ENCODE measurements around the gene TRIM22.
"Not testable (repeated sequence)": the region's sequence is repeated elsewhere in the genome, so short reads cannot be mapped to it uniquely, and the experiment has no call there.

Gene TRIM22

GRCh38 chr11:5684646-5685362 is 4.8 kb upstream of the TRIM22 start, which contains the start of gene TRIM5:
TSS of gene TRIM5 (minus strand) at chr11:5685074. CDS start at chr11:5680177, 4,897 bp downstream.
- TF ChIP-seq CTCF (conservative IDR thresholded peaks at IDR 0.05) (peak; percentile 79), ZFX (IDR thresholded peaks at IDR 0.05) (no peak)

DNA sequence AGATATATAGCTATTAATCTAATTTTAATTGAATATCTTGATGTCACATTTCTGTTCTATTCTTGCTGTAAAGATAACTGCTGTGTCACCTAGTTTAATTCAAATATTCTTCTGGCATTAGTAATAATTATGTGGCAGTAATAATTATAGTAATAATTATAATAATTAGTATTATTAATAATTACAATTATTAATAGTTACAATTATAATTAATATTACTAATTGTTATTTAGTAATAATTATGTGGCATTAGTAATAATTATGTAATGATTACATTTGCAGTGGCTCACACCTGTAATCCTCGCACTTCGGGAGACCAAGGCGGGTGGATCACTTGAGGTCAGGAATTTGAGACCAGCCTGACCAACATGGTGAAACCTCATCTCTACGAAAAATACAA is 3.2 kb upstream of the TRIM22 start:
- no peak overlapping the region for H3K27ac ChIP-seq
- TF ChIP-seq CTCF (conservative IDR thresholded peaks at IDR 0.05) (no peak), ZFX (IDR thresholded peaks at IDR 0.05) (no peak)

More at GRCh38 chr11:5684646-5685362, 4.8 kb upstream of the TRIM22 start, which contains the start of gene TRIM5:
- peak within 1 kb of the TSS; percentile 65 for H3K27ac ChIP-seq

DNA sequence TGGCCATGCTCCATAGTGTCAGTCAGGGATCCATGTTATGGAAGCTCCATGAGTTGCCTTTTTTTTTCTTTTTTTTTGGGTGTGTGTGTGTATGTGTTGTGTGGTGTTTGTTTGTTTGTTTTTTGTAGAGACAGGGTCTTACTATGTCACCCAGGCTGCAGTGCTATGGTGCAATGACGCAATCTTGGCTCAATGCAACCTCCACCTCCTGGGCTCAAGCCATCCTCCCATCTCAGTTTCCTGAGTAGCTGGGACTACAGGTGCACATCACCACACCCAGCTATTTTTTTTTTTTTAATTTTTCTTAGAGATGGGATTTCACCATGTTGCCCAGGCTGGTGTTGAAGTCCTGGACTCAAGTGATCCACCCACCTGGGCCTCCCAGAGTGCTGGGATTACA is 1.1 kb upstream of the TRIM22 start:
- H3K27ac ChIP-seq, result no peak overlapping the region
- TF ChIP-seq CTCF (conservative IDR thresholded peaks at IDR 0.05) (no peak), ZFX (IDR thresholded peaks at IDR 0.05) (no peak)

DNA sequence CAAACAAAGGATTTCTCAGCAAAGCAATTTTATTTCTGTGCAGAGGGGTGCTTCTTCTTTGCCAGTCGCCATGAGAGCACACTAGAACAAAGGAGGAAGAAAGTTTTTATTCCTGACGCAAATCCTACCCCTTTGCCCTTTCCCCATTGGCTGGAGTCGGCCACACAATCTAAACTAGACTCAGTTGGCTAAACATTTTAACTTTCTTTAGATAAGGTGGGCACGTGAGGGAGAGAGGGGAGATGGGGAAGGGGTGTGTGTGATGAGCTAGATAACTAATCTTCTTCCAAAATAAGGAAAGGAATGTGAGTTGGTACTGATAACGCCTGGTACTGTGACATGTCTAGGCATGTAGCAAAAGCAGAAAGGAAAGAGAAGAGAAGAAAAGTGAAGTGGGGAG is 626 bp downstream of the TRIM22 start:
- H3K27ac ChIP-seq, result no peak overlapping the region
- TF ChIP-seq CTCF (conservative IDR thresholded peaks at IDR 0.05) (no peak), ZFX (IDR thresholded peaks at IDR 0.05) (no peak)

DNA sequence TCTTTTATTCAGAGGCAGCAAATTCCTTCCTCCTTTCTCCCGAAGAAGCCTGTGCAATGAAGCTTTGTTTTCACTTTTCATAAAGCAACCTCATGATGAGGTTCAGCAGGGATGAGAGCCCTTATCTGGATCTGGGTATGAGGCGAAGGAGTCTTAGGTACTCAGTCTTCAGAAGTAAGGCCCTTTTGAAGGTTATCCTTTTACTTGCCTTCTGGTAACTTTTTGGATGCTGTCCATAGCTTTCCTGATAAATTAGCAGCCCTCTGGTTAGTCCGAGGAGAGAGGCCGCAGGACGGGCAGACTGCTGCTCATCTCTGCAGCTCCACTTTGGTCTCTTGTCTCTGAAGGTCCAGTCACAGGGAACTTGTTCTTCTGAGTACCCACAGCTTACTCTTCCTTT is 1.1 kb downstream of the TRIM22 start:
- H3K27ac ChIP-seq, result no peak overlapping the region
- TF ChIP-seq CTCF (conservative IDR thresholded peaks at IDR 0.05), result no peak
- TF ChIP-seq ZFX (IDR thresholded peaks at IDR 0.05), result no peak

DNA sequence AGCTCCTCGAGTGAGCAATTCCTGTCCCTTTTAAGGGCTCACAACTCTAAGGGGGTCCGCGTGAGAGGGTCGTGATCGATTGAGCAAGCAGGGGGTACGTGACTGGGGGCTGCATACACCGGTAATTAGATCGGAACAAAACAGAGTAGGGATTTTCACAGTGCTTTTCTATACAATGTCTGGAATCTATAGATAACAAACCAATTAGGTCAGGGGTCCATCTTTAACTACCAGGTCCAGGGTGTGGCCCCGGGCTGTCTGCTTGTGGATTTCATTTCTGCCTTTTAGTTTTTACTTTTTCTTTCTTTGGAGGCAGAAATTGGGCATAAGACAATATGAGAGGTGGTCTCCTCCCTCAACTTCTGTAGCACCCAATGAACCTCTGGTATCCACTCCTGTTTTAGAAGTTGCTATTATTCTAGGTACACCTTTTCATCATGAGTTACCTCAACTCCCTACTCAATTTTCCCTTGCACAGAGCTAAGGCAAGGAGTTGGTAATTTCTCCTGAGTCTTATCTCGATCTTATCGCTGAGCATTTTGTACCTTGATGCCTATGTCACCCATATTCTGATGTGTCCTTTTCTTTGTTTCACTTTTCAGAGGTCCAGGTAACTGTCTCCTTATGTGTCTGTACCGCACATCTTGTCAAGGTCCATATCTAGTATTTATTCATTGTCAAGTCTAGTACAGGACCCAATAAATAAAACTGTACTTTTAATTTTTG is 1.8 kb downstream of the TRIM22 start:
- not testable (repeated sequence) for H3K27ac ChIP-seq

- no peak overlapping the region for H3K27ac ChIP-seq
- TF ChIP-seq ZFX (IDR thresholded peaks at IDR 0.05) (no peak), CTCF (conservative IDR thresholded peaks at IDR 0.05) (no peak)
Measured at GRCh38 chr11:5691964-5692361, 2.4 kb downstream of the TRIM22 start.

Data from C4-2B (cell line).